NCI-H2171 treated with DMSO at 0.1 percent for 48 hours (cell line): ENCODE measurements around the gene NUAK1.

Experiments
- DNase-seq: peaks from one replicate; lab custom pipeline; 2025; lab: John Stamatoyannopoulos, UW

Gene NUAK1

GRCh38 chr12:106138633-106139421 lies at the start of gene NUAK1:
NUAK1 (minus strand) TSS chr12:106138954; CDS start chr12:106138653, 301 bp downstream.
- peak; percentile 70 for DNase-seq

- DNase-seq = no peak
Observed at GRCh38 chr12:106188256-106188655, 49.5 kb upstream of the NUAK1 start.

- DNase-seq = no peak
Observed at GRCh38 chr12:106187842-106188241, 49.1 kb upstream of the NUAK1 start.

GRCh38 chr12:106187155-106187789 lies 48.5 kb upstream of the NUAK1 start:
- DNase-seq = no peak

- DNase-seq = no peak
Observed at GRCh38 chr12:106183735-106184134, 45.0 kb upstream of the NUAK1 start.

- DNase-seq = no peak
Observed at GRCh38 chr12:106181401-106182114, 42.8 kb upstream of the NUAK1 start.

- peak; percentile 97 for DNase-seq
Observed at GRCh38 chr12:106179086-106179485, 40.3 kb upstream of the NUAK1 start.

GRCh38 chr12:106178562-106178961 lies 39.8 kb upstream of the NUAK1 start:
- peak; percentile 12 for DNase-seq

- no peak for DNase-seq
Observed at GRCh38 chr12:106176560-106176959, 37.8 kb upstream of the NUAK1 start.

- DNase-seq = peak; percentile 74
Observed at GRCh38 chr12:106174876-106175275, 36.1 kb upstream of the NUAK1 start.

GRCh38 chr12:106173442-106173841 lies 34.7 kb upstream of the NUAK1 start:
- no peak for DNase-seq

GRCh38 chr12:106171117-106171750 lies 32.5 kb upstream of the NUAK1 start:
- DNase-seq = peak; percentile 15

GRCh38 chr12:106170285-106170684 lies 31.5 kb upstream of the NUAK1 start:
- no peak for DNase-seq

GRCh38 chr12:106163712-106164111 lies 25.0 kb upstream of the NUAK1 start:
- DNase-seq = no peak

GRCh38 chr12:106161491-106161890 lies 22.7 kb upstream of the NUAK1 start:
- no peak for DNase-seq

GRCh38 chr12:106160915-106161314 lies 22.2 kb upstream of the NUAK1 start:
- DNase-seq = no peak

GRCh38 chr12:106157802-106158201 lies 19.0 kb upstream of the NUAK1 start:
- no peak for DNase-seq

GRCh38 chr12:106154751-106155273 lies 16.1 kb upstream of the NUAK1 start:
- DNase-seq = no peak

GRCh38 chr12:106152334-106152733 lies 13.6 kb upstream of the NUAK1 start:
- DNase-seq = peak; percentile 93

- DNase-seq = no peak
Observed at GRCh38 chr12:106150555-106150954, 11.8 kb upstream of the NUAK1 start.

GRCh38 chr12:106149096-106149784 lies 10.5 kb upstream of the NUAK1 start:
- DNase-seq = peak; percentile 37
